Measurements from ENCODE around the gene SPANXC. TPM values are rescaled to one million over a fixed set of nuclear protein-coding genes. Genes with fewer than 3 reads are reported as not detected.

SPANXC gene, protein sequence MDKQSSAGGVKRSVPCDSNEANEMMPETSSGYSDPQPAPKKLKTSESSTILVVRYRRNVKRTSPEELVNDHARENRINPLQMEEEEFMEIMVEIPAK
- 0.45 to 1.1 TPM (median 0.94 TPM) in 5 replicates for total RNA-seq (2022; extraction: Qiagen RNA extraction; ENCODE audit: low read depth)

GRCh38 chrX:141242417-141242816, at the start of gene SPANXC:
TSS of gene SPANXC (minus strand) at chrX:141242517. CDS start at chrX:141242457, 60 bp downstream.

Other genes starting within 250 kb of the SPANXC start
- 2.2 to 4.0 TPM (median 3.3 TPM) in 5 replicates for gene SPANXB1, start 239.9 kb downstream of the SPANXC start, total RNA-seq (2022; extraction: Qiagen RNA extraction; ENCODE audit: low read depth)
- 85.0 to 112 TPM (median 104 TPM) in 5 replicates for gene LDOC1, start 65.4 kb downstream of the SPANXC start, total RNA-seq (2022; extraction: Qiagen RNA extraction; ENCODE audit: low read depth)

Measured in A549 treated with DMSO at 1 μM for 4 hours (cell line).